Caco-2 (cell line): ENCODE data around the gene CXCL13. TPM values are rescaled to one million over a fixed set of nuclear protein-coding genes. Genes with fewer than 3 reads are reported as not detected.

ENCODE experiments used
- BruUV-seq: library from RNA; stranded (reverse); fragments of 400-500 nt; replicated peaks from 2 replicates; lab custom pipeline; 2021; lab: Mats Ljungman, UMichigan
- CTCF ChIA-PET: fragments of 300-600 bp; sonication (Branson Sonifier 250); formaldehyde crosslinking; loops from one replicate; lab custom pipeline; 2022; ENCODE audit warnings: antibody characterized with exemption; lab: Charles Lee
- POLR2A ChIA-PET: fragments of 300-600 bp; sonication (Branson Sonifier 250); formaldehyde crosslinking; loops from one replicate; lab custom pipeline; 2022; ENCODE audit warnings: antibody characterized with exemption; lab: Charles Lee
- DNase-seq, 2 experiments: peaks; one replicate each; pipeline versions ENCODE4 v3.0.0 to v3.0.0-alpha.2; 2020 to 2022
- H3K27me3 ChIP-seq: replicated peaks from 2 replicates; pipeline ENCODE4 v1.6.0; 2011; ENCODE audit warnings: low read length; ENCODE audit not compliant: control insufficient read depth, insufficient read depth
- H3K36me3 ChIP-seq: 2 replicates; pipeline ENCODE4 v1.5.1; 2011; ENCODE audit warnings: low read length; ENCODE audit not compliant: control insufficient read depth, insufficient read depth
- H3K4me1 ChIP-seq: fragments of 250-450 bp; sonication (Bioruptor Pico); 2 replicates; pipeline ENCODE4 v1.5.1; 2020; ENCODE audit warnings: mild to moderate bottlenecking
- H3K4me3 ChIP-seq: 2 replicates; pipeline ENCODE4 v1.5.1; 2011; ENCODE audit warnings: low read depth, mild to moderate bottlenecking, control low read depth, low read length
- H3K9me3 ChIP-seq: fragments of 250-450 bp; sonication (Bioruptor Pico); 2 replicates; pipeline ENCODE4 v1.5.1; 2020; ENCODE audit warnings: mild to moderate bottlenecking, moderate library complexity
- H3K27ac Mint-ChIP-seq: one replicate; pipeline ENCODE4 v1.8.0; 2022; ENCODE audit warnings: mixed read lengths; ENCODE audit not compliant: unreplicated experiment
- H3K27me3 Mint-ChIP-seq: one replicate; pipeline ENCODE4 v1.8.0; 2022; ENCODE audit warnings: mixed read lengths; ENCODE audit not compliant: insufficient read depth, unreplicated experiment
- H3K36me3 Mint-ChIP-seq: one replicate; pipeline ENCODE4 v1.8.0; 2022; ENCODE audit warnings: mild to moderate bottlenecking, mixed read lengths; ENCODE audit not compliant: insufficient read depth, unreplicated experiment
- H3K4me1 Mint-ChIP-seq: one replicate; pipeline ENCODE4 v1.8.0; 2022; ENCODE audit warnings: low read depth, mixed read lengths; ENCODE audit not compliant: unreplicated experiment
- H3K4me3 Mint-ChIP-seq: one replicate; pipeline ENCODE4 v1.8.0; 2022; ENCODE audit warnings: mild to moderate bottlenecking, moderate library complexity, mixed read lengths; ENCODE audit not compliant: unreplicated experiment
- H3K9me3 Mint-ChIP-seq: one replicate; pipeline ENCODE4 v1.8.0; 2022; ENCODE audit warnings: mixed read lengths; ENCODE audit not compliant: unreplicated experiment
- intact Hi-C: fragments of 100-400 bp; cut with micrococcal nuclease; formaldehyde crosslinking; loops from one replicate; pipeline ENCODE4 v1.10.0; 2022; ENCODE audit not compliant: unreplicated experiment
- total RNA-seq: library from RNA; stranded (reverse); gene quantifications from 2 replicates; pipeline ENCODE4 v1.2.3, GENCODE V29; 2022
- TF ChIP-seq, protein P1 (sequence below), 2 experiments: fragments of 200-600 bp in 1 of 2; IDR thresholded peaks; 1 replicate in 1 of 2; 2 replicates in 1 of 2; pipeline versions ENCODE4 v1.5.1 to v1.8.0; 2011 to 2022; ENCODE audit warnings: antibody characterized with exemption in 1 of 2, control low read depth in 1 of 2, inconsistent platforms in 1 of 2, low read depth in 1 of 2, low read length in 1 of 2, mild to moderate bottlenecking in 1 of 2, moderate library complexity in 1 of 2; ENCODE audit not compliant: insufficient read depth in 1 of 2, severe bottlenecking in 1 of 2, unreplicated experiment in 1 of 2

CXCL13 gene
- total RNA-seq, 1 experiment from 2014 or later = not detected

DNA sequence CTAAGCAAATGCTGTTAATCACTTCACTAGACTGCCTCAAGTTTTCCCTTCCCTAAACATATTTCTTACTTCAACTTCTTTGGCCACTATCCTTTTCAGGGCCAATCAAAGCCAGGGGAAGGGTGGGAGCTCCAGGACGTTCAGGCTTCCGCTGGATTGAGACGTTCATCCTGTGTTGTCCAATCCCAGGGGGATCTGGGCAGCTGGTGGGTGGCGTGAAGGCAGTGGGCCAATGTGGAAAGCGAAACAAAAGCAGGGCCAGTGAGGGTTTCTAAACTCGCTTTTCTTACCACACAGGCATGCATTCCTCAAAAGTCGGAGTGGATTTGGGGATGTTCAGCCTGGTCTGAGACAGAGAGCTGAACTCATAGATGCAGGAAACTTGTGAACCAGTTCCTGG lies 7.6 kb downstream of the CXCL13 start:
- H3K27ac Mint-ChIP-seq = no peak overlapping the region
- ChIA-PET POLR2A (no interaction called here), CTCF (no interaction called here)
- Histone ChIP-seq H3K4me3 (no peak overlapping the region), H3K36me3 (no peaks in the 10 kb centered on the region), H3K4me1 (no peaks in the 10 kb centered on the region), H3K27me3 (no peaks in the 10 kb centered on the region), H3K9me3 (no peaks in the 10 kb centered on the region)
- H3K4me3 Mint-ChIP-seq = no peak overlapping the region
- no peaks in the 10 kb centered on the region for H3K4me1 Mint-ChIP-seq
- TF ChIP-seq, protein P1, sequence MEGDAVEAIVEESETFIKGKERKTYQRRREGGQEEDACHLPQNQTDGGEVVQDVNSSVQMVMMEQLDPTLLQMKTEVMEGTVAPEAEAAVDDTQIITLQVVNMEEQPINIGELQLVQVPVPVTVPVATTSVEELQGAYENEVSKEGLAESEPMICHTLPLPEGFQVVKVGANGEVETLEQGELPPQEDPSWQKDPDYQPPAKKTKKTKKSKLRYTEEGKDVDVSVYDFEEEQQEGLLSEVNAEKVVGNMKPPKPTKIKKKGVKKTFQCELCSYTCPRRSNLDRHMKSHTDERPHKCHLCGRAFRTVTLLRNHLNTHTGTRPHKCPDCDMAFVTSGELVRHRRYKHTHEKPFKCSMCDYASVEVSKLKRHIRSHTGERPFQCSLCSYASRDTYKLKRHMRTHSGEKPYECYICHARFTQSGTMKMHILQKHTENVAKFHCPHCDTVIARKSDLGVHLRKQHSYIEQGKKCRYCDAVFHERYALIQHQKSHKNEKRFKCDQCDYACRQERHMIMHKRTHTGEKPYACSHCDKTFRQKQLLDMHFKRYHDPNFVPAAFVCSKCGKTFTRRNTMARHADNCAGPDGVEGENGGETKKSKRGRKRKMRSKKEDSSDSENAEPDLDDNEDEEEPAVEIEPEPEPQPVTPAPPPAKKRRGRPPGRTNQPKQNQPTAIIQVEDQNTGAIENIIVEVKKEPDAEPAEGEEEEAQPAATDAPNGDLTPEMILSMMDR (IDR thresholded peaks at IDR 0.05; ENCODE audit: insufficient read depth in 1 of 2, low read depth in 1 of 2, low read length in 1 of 2, severe bottlenecking in 1 of 2, unreplicated experiment in 1 of 2) = no peak
- H3K36me3 Mint-ChIP-seq = no peaks in the 10 kb centered on the region
- intact Hi-C loops = no loop called here
- peaks cover 14% of the 10 kb centered on the region for H3K27me3 Mint-ChIP-seq
- H3K9me3 Mint-ChIP-seq = no peaks in the 10 kb centered on the region
- DNase-seq = no peak
- no TSS peak for BruUV-seq

DNA sequence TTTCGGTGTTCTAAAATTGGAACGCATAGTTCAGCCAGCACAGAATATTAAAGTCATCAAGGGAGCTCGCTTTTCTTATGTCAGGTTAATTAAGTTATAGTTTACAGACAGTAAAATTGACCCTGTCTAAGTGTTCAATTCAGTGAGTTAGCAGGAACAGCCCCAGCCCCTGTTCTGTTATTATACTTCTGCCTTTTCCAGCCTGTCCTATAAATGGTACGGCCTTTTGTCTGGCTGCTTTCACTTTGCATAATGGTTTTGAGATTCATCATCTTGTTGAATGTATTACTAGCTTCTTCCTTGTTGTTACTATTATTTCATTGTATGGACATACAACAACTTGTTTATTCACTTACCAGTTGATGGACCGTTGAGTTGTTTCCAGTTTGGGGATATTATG lies 9.5 kb downstream of the CXCL13 start:
- Histone ChIP-seq H3K36me3 (no peaks in the 10 kb centered on the region), H3K9me3 (no peaks in the 10 kb centered on the region), H3K4me3 (no peak overlapping the region), H3K4me1 (no peaks in the 10 kb centered on the region), H3K27me3 (no peaks in the 10 kb centered on the region)
- TF ChIP-seq, protein P1 (IDR thresholded peaks at IDR 0.05; ENCODE audit: insufficient read depth in 1 of 2, low read depth in 1 of 2, low read length in 1 of 2, severe bottlenecking in 1 of 2, unreplicated experiment in 1 of 2) = no peak
- intact Hi-C loops = loop anchor here (5.0 kb wide), 2 partner anchors 82 to 228 kb away; no protein-coding TSS in a partner anchor
- Mint-ChIP-seq H3K27ac (no peak overlapping the region), H3K4me3 (no peak overlapping the region), H3K36me3 (no peaks in the 10 kb centered on the region), H3K27me3 (peaks cover 14% of the 10 kb centered on the region), H3K9me3 (no peaks in the 10 kb centered on the region), H3K4me1 (no peaks in the 10 kb centered on the region)
- ChIA-PET CTCF (no interaction called here), POLR2A (no interaction called here)
- BruUV-seq = no TSS peak
- DNase-seq = no peak

DNA sequence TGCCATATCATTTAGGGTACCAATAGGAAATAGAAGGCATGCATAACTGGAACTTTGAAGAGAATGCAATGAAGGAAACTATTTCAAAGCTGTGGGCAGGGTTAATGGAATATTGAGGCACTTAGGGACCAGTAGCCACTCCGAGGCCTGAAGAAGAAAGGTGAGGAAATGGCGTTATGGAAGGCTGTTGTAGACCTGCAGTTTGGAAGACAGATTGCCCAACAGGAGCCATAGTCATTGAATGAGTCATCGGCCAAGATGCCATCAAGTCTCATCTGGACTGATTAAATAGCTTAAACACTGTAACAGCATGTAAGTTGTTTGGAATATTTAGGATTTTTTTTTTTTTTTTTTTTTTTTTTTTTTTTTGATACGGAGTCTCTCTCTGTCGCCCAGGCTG lies 11.6 kb downstream of the CXCL13 start:
- Mint-ChIP-seq H3K4me3 (no peak overlapping the region), H3K27me3 (peaks cover 10% of the 10 kb centered on the region), H3K36me3 (no peaks in the 10 kb centered on the region), H3K9me3 (no peaks in the 10 kb centered on the region), H3K27ac (no peak overlapping the region), H3K4me1 (no peaks in the 10 kb centered on the region)
- DNase-seq = no peak
- ChIA-PET POLR2A (no interaction called here), CTCF (interaction anchor here (0.6 kb wide), 1 partner anchor 21 kb away, joined by 3 read pairs; no protein-coding TSS in a partner anchor)
- no TSS peak for BruUV-seq
- intact Hi-C loops = loop anchor here (5.0 kb wide), 2 partner anchors 80 to 230 kb away; no protein-coding TSS in a partner anchor
- Histone ChIP-seq H3K4me1 (no peaks in the 10 kb centered on the region), H3K4me3 (no peak overlapping the region), H3K9me3 (no peaks in the 10 kb centered on the region), H3K27me3 (no peaks in the 10 kb centered on the region), H3K36me3 (no peaks in the 10 kb centered on the region)
- TF ChIP-seq, protein P1 (IDR thresholded peaks at IDR 0.05; ENCODE audit: insufficient read depth in 1 of 2, low read depth in 1 of 2, low read length in 1 of 2, severe bottlenecking in 1 of 2, unreplicated experiment in 1 of 2) = no peak
